ENCODE measurements around the gene UBE2M.
"Not testable (repeated sequence)": the region's sequence is repeated elsewhere in the genome, so short reads cannot be mapped to it uniquely, and the experiment has no call there.

Gene UBE2M

DNA sequence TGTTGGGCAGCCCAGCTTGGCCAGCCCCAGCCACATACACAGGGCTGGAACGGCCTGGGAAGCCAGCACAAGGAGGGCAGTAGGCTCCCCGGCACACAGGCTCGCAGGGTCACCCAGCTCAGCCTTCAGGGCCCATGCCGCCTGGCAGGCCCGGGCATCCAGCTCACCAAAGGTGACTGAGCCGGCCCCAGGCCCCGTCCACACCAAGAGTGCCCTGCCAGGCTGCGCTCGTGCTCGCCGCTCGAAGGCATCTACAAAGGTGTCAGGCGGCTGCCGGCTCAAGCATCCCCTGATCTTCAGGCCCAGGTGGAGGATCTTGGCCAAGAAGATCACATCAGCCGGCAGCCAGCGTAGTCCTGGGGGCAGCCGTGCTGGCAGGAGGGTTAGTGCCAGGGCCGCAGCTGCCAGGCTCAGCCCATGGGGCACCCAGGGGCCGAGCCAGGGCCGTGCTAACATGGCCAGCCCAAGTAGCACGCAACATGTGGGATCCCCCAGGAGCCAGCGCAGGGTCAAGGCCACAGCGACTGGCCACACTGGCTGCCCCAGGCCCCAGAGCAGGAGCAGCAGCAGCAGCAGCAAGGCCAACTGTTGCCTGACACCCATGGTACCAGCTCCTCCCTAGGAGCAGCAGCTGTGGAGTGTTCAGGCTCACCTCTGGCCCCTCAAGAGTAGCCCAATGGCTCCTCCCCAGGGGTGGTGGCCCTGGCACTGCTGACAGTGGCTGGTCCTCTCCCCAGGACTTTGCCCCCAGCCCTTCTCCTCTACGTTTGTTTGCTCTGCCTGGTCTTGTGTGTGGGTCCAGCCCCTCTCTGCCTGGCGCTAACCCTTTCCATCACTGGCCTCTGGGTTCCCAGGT, 46.8 kb downstream of the UBE2M start, which contains the start of gene SLC27A5:
Gene SLC27A5, minus strand, starts transcription at position 640 of the 856 bp plus-strand sequence. Its CDS starts 37 bp downstream, at position 603.
- no peak for DNase-seq

DNA sequence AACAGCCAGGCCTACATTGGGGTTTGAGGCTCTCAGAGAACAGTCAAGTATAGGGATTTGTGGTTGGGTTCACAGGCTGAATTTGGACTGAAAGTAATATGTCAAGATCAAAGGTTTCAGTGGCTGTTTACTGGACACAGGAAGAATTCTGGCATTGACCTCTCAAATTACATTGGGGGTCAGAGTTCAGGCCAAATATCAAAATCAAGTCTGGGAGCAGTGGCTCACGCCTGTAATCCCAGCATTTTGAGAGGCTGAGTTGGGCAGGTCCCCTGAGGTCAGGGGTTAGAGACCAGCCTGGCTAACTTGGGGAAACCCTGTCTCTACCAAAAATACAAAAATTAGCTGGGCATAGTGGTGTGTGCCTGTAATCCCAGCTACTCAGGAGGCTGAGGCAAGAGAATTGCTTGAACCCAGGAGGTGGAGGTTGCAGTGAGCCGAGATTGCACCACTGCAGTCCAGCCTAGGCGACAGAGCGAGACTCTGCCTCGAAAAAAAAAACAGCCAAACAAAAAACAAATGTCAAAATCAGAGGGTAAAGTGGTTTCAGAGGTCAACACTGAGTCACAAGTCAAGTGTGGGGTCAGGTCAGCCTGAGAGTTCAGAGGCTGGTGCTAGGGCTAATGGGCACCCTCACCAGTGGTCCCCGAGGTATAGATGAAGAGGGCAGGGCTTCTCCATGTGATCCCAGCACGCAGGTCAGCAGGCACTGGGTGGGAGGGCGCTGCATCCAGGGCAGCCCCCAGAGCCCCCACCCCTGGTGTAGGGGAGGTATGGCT, 48.1 kb downstream of the UBE2M start:
- DNase-seq = no peak

DNA sequence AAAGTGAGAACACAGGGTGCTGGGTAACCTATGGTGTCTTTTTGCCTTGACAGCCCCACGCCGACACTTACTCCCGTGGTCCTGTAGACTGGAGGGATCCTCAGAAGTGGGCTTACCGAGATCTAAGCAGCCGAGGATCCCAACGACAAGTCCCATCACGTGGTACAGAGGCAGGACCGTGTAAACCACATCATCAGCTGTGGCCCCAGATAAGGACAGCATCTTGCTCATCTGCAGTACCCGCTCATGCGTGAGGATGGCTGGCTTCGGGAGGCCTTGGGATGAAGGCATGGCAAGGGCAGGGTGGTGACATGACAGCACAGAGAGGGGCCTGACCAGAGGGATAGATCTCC, 48.7 kb downstream of the UBE2M start:
- no peak for DNase-seq

DNA sequence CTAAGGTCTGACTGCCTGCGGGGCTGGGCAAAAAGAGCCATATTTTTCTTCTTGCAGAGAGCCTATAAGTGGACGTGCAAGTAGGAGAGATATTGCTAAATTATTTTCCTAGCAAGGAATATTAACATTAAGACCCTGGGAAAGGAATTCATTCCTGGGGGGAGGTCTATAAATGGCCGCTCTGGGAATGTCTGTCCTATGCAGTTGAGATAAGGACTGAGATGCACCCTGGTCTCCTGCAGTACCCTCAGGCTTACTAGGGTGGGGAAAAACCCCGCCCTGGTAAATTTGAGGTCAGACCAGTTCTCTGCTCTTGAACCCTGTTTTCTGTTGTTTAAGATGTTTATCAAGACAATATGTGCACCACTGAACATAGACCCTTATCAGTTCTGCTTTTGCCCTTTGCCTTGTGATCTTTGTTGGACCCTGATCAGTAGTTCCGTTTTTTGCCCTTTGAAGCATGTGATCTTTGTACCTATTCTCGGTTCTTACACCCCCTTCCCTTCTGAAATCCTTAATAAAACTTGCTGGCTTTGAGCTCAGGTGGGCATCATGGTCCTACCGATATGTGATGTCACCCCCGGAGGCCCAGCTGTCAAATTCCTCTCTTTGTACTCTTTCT, 50.7 kb downstream of the UBE2M start:
- DNase-seq = not testable (repeated sequence)

Data from NCI-H1436 (cell line).